Esophagus muscularis mucosa (tissue), 2 donors: Measurements from ENCODE around the gene NLGN3.

Experiments
- POLR2A ChIP-seq: fragments of 450-650 bp; IDR thresholded peaks from one replicate; pipeline ENCODE4 v1.6.1; 2017; ENCODE audit warnings: antibody characterized with exemption, moderate library complexity, mild to moderate bottlenecking, low read depth
- POLR2AphosphoS5 ChIP-seq, 2 donors: sonication (generic); formaldehyde crosslinking; IDR thresholded peaks; one replicate each; pipeline ENCODE4 v1.6.1; 2017; ENCODE audit warnings: antibody characterized with exemption in 2 of 2

DNA sequence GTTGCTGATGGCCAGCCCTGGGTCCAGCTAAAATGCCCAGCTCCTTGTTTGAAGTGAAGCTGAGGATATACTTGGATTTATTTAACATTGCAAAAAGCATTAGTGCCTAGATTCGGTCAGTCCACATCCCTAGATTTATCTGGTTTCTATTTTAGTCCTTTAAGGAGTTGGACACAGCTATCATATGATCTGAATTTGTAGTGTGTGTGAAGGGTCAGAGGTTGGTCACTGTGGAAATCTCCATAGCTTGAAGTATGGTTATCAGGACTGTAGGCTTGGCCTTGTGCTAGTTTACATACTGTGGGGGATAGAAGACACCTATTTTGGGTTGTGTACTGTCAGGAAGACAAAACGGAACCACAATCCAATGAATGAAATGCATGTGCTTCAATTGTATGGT, 28.8 kb downstream of the NLGN3 start:
- no peak for TF ChIP-seq POLR2A
- no peak for TF ChIP-seq POLR2AphosphoS5 (IDR thresholded peaks at IDR 0.05)
